SK-N-SH (cell line): ENCODE results near the gene VOPP1. TPM values are rescaled to one million over a fixed set of nuclear protein-coding genes. Genes with fewer than 3 reads are reported as not detected.
"Not testable (repeated sequence)": the region's sequence is repeated elsewhere in the genome, so short reads cannot be mapped to it uniquely, and the experiment has no call there.

Source experiments
- CTCF ChIA-PET: fragments of 300-600, 350-600 bp; formaldehyde crosslinking; extraction: SDS; loops from one replicate; lab custom pipeline; 2021; lab: Yijun Ruan, JAX
- POLR2A ChIA-PET: fragments of 350-600 bp; sonication (Branson Sonifier 250); formaldehyde crosslinking; extraction: SDS; loops from one replicate; lab custom pipeline; 2020; ENCODE audit warnings: antibody characterized with exemption, inconsistent platforms; lab: Yijun Ruan, JAX
- DNase-seq: peaks from one replicate; pipeline ENCODE4 v3.0.0; 2012
- H2AFZ ChIP-seq: fragments of 200-600 bp; sonication (generic); 2 replicates; pipeline ENCODE4 v1.8.1; 2016; ENCODE audit warnings: antibody characterized with exemption, mild to moderate bottlenecking, low read depth
- H3F3A ChIP-seq: fragments of 200-600 bp; sonication (generic); replicated peaks from 2 replicates; pipeline ENCODE3; 2016; ENCODE audit warnings: antibody characterized with exemption, mild to moderate bottlenecking; ENCODE audit not compliant: insufficient read depth
- H3K27ac ChIP-seq, 2 experiments: fragments of 200-500 bp in 1 of 2; fragments of 200-600 bp in 1 of 2; sonication (Bioruptor generic) in 1 of 2; sonication (generic), shearing (Covaris generic) in 1 of 2; 2 replicates each; pipeline versions ENCODE4 v1.5.1 to v1.6.1; 2014 to 2016; ENCODE audit warnings: low read depth in 2 of 2, inconsistent platforms in 1 of 2, low read length in 1 of 2, mild to moderate bottlenecking in 1 of 2, mixed read lengths in 1 of 2
- H3K27me3 ChIP-seq: fragments of 200-600 bp; sonication (generic), shearing (Covaris generic); 2 replicates; pipeline ENCODE4 v1.6.1; 2016; ENCODE audit warnings: mixed run types; ENCODE audit not compliant: insufficient read depth
- H3K36me3 ChIP-seq, 2 experiments: fragments of 200-500 bp in 1 of 2; fragments of 200-600 bp in 1 of 2; sonication (Bioruptor generic) in 1 of 2; sonication (generic) in 1 of 2; replicated peaks in 1 of 2; 2 replicates each; pipeline versions ENCODE3 to v1.5.1; 2014 to 2016; ENCODE audit warnings: low read length in 1 of 2, mild to moderate bottlenecking in 1 of 2; ENCODE audit not compliant: insufficient read depth in 2 of 2, control insufficient read depth in 1 of 2
- H3K4me1 ChIP-seq, 2 experiments: fragments of 200-500 bp in 1 of 2; fragments of 200-600 bp in 1 of 2; sonication (Bioruptor generic) in 1 of 2; sonication (generic), shearing (Covaris generic) in 1 of 2; 2 replicates each; pipeline versions ENCODE4 v1.5.1 to v1.6.1; 2014 to 2016; ENCODE audit warnings: low read depth in 1 of 2, low read length in 1 of 2, mixed run types in 1 of 2; ENCODE audit not compliant: insufficient read depth in 2 of 2, control insufficient read depth in 1 of 2
- H3K4me2 ChIP-seq: fragments of 200-600 bp; sonication (generic), shearing (Covaris generic); 2 replicates; pipeline ENCODE4 v1.6.1; 2017; ENCODE audit warnings: mixed run types
- H3K4me3 ChIP-seq, 2 experiments: fragments of 200-500 bp in 1 of 2; fragments of 200-600 bp in 1 of 2; sonication (Bioruptor generic) in 1 of 2; sonication (generic), shearing (Covaris generic) in 1 of 2; 2 replicates each; pipeline versions ENCODE4 v1.5.1 to v1.8.1; 2014 to 2016; ENCODE audit warnings: low read depth in 2 of 2, inconsistent platforms in 1 of 2, low read length in 1 of 2, mild to moderate bottlenecking in 1 of 2, mixed read lengths in 1 of 2, moderate library complexity in 1 of 2
- H3K79me2 ChIP-seq: fragments of 200-600 bp; sonication (generic); 2 replicates; pipeline ENCODE4 v1.8.1; 2017; ENCODE audit warnings: mild to moderate bottlenecking; ENCODE audit not compliant: insufficient read depth
- H3K9ac ChIP-seq: fragments of 200-600 bp; sonication (generic); 2 replicates; pipeline ENCODE4 v1.6.1; 2017; ENCODE audit warnings: mixed run types
- H3K9me2 ChIP-seq: fragments of 200-600 bp; sonication (generic); 2 replicates; pipeline ENCODE4 v1.6.1; 2017; ENCODE audit warnings: mixed run types
- H3K9me3 ChIP-seq: fragments of 200-600 bp; sonication (generic); 2 replicates; pipeline ENCODE4 v1.6.1; 2017; ENCODE audit warnings: mixed run types, mild to moderate bottlenecking, moderate library complexity
- H4K20me1 ChIP-seq: fragments of 200-600 bp; sonication (generic); 2 replicates; pipeline ENCODE4 v1.6.1; 2017; ENCODE audit warnings: mild to moderate bottlenecking, mixed run types; ENCODE audit not compliant: insufficient read depth
- CTCF ChIP-seq: fragments of 200-600 bp; sonication (generic); IDR thresholded peaks from 2 replicates; pipeline ENCODE4 v1.6.1; 2017; ENCODE audit warnings: antibody characterized with exemption, mild to moderate bottlenecking, moderate library complexity
- EZH2phosphoT487 ChIP-seq: fragments of 200-600 bp; sonication (generic); IDR thresholded peaks from 2 replicates; pipeline ENCODE4 v1.6.1; 2017; ENCODE audit warnings: low read depth, mixed run types, mild to moderate bottlenecking, antibody characterized with exemption, moderate library complexity, borderline replicate concordance
- GABPA ChIP-seq: IDR thresholded peaks from 2 replicates; pipeline ENCODE4 v1.4.0; 2012; ENCODE audit warnings: low read depth, mild to moderate bottlenecking
- REST ChIP-seq: IDR thresholded peaks from 2 replicates; pipeline ENCODE4 v1.6.1; 2012; ENCODE audit warnings: mild to moderate bottlenecking, low read depth, low read length, moderate library complexity
- RXRA ChIP-seq: IDR thresholded peaks from 2 replicates; pipeline ENCODE4 v1.4.0; 2012; ENCODE audit warnings: low read depth, mild to moderate bottlenecking, borderline replicate concordance
- SIN3A ChIP-seq: IDR thresholded peaks from 2 replicates; pipeline ENCODE4 v1.6.1; 2012; ENCODE audit warnings: low read depth, mild to moderate bottlenecking, low read length, moderate library complexity, borderline replicate concordance
- SMC3 ChIP-seq: IDR thresholded peaks from 2 replicates; pipeline ENCODE4 v1.6.1; 2012; ENCODE audit warnings: low read depth, low read length, improper control_type of control experiment
- TEAD4 ChIP-seq: IDR thresholded peaks from 2 replicates; pipeline ENCODE4 v1.4.0; 2012; ENCODE audit warnings: mild to moderate bottlenecking, borderline replicate concordance; ENCODE audit not compliant: insufficient read depth
- USF1 ChIP-seq: IDR thresholded peaks from 2 replicates; pipeline ENCODE4 v1.4.0; 2012; ENCODE audit warnings: low read depth, borderline replicate concordance
- YY1 ChIP-seq: IDR thresholded peaks from 2 replicates; pipeline ENCODE4 v1.4.0; 2012; ENCODE audit warnings: low read depth, mild to moderate bottlenecking
- WGBS: methylation state at CpG from one replicate; pipeline ENCODE4 v1.1.6; 2017; ENCODE audit warnings: low lambda C conversion rate; 5-methylcytosine and 5-hydroxymethylcytosine counted together
- polyA plus RNA-seq, 3 experiments: library from polyadenylated mRNA; depleted of rRNA; stranded (reverse); fragments of >200 nt; gene quantifications; 2 replicates each; pipeline ENCODE4 v1.2.3, GENCODE V29; 2012

The VOPP1 gene
- polyA plus RNA-seq, 1 of the 3 experiments (the other 2 are of a cell fraction): 69.5 TPM

DNA sequence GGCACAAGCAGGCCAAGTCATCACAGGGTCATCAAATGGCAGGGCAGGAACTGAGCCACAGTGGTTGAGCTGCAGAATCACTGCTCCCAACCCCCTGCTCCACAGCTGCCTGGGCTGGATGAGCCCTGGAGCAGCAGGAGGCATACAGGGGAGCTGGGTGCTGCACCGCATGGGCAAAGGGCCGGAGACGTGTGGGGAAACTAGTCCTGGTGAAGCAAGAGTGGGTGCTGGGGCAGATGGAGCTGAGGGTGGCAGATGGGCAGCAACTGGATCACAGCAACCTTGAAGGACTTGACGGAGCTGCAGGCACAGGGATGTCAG lies 16.0 kb upstream of the VOPP1 start (continued):
- no peak for TF ChIP-seq REST
- TF ChIP-seq CTCF: no peak
- no peak for TF ChIP-seq SMC3
- no peak for TF ChIP-seq USF1
- no peak for TF ChIP-seq RXRA
- TF ChIP-seq TEAD4: no peak

DNA sequence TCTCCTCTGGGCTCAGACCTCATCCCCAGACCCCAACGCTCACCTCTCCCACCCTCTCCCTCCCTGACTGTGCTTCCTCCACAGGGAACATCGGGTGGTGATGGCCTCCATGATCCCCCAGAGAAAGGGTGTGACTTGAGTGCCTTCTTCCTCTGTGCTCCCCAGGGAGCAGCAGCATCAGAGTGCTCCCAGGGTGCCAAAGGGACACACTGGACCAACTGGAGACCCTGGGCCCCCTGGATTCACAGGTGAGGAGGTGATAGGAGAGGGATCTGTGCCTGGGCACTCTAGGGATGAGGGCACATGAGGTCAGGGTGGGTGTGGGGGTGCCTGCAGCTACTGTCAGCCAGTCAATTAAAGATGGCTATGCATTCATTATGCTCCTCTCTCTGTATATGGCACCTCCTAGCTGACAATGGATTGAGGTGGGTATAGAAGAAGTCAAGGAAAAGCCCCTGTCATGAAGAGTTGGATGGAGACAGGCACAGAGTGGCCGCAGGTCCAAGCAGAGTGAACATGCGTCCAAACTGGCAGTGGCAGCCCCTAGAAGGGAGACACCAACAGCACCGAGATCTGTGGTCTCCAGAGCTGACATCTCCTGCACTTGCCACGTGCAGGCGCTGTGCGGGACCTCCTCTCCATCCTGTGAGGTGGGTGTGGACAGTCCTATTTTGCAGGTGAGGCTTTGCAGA lies 15.5 kb upstream of the VOPP1 start:
- no peaks in the 10 kb centered on the region for H3F3A ChIP-seq

DNA sequence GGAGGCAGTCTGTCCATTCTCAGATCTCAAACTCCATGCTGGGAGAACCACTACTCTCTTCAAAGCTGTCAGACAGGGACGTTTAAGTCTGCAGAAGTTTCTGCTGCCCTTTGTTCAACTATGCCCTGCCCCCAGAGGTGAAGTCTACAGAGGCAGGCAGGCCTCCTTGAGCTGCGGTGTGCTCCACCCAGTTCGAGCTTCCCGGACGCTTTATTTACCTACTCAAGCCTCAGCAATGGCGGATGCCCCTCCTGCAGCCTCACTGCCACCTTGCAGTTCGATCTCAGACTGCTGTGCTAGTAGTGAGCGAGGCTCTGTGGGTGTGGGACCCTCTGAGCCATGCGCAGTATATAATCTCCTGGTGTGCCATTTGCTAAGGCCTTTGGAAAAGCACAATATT lies 10.4 kb upstream of the VOPP1 start:
- H3K9me3 ChIP-seq, H4K20me1 ChIP-seq, H3K4me2 ChIP-seq, POLR2A ChIA-PET, H2AFZ ChIP-seq, H3K9me2 ChIP-seq, H3K4me3 ChIP-seq, H3K9ac ChIP-seq, H3K27me3 ChIP-seq, H3K36me3 ChIP-seq, H3K79me2 ChIP-seq, H3K27ac ChIP-seq, DNase-seq, H3K4me1 ChIP-seq, H3F3A ChIP-seq: not testable (repeated sequence)
- WGBS: 51% methylated on average over 9 of the region's 9 CpGs
- CTCF ChIA-PET: interaction anchor here (1.1 to 5.2 kb wide), 2 partner anchors 11 to 16 kb away, joined by 3 to 35 read pairs; no protein-coding TSS in a partner anchor

More for the DNA sequence above, 15.5 kb upstream of the VOPP1 start:
- H3K4me3 ChIP-seq: no peak overlapping the region
- H3K36me3 ChIP-seq: no peaks in the 10 kb centered on the region
- no peaks in the 10 kb centered on the region for H4K20me1 ChIP-seq
- H3K4me1 ChIP-seq: no peaks in the 10 kb centered on the region; a peak in 1 of 4 replicates
- H3K9me2 ChIP-seq: no peaks in the 10 kb centered on the region
- no peaks in the 10 kb centered on the region for H3K9me3 ChIP-seq
- no peak for DNase-seq
- no peak overlapping the region for H3K27ac ChIP-seq
- 24% methylated on average over 5 of the region's 8 CpGs for WGBS
- no peak overlapping the region for H2AFZ ChIP-seq
- TF ChIP-seq SIN3A (no peak), GABPA (no peak), EZH2phosphoT487 (no peak), YY1 (no peak), RXRA (no peak)
- H3K4me2 ChIP-seq: no peak overlapping the region; the same call in 1 of the 2 replicates
- ChIA-PET POLR2A (no interaction called here), CTCF (interaction anchor here (1.1 to 2.0 kb wide), 6 partner anchors 9 to 172 kb away, joined by 3 to 8 read pairs (median 4); no protein-coding TSS in a partner anchor)
- no peaks in the 10 kb centered on the region for H3K79me2 ChIP-seq
- H3K9ac ChIP-seq: no peak overlapping the region
- no peaks in the 10 kb centered on the region; the same call in none of the 2 replicates for H3K27me3 ChIP-seq
